GM21381 (cell line): ENCODE data around the gene BANP.
"Not testable (repeated sequence)": the region's sequence is repeated elsewhere in the genome, so short reads cannot be mapped to it uniquely, and the experiment has no call there.

ENCODE experiments used
- ATAC-seq: cut with Tn5 transposase; IDR thresholded peaks from one replicate; pipeline ENCODE4 v1.9.1; 2021; ENCODE audit warnings: mild to moderate bottlenecking, moderate library complexity; ENCODE audit not compliant: unreplicated experiment

BANP gene

DNA sequence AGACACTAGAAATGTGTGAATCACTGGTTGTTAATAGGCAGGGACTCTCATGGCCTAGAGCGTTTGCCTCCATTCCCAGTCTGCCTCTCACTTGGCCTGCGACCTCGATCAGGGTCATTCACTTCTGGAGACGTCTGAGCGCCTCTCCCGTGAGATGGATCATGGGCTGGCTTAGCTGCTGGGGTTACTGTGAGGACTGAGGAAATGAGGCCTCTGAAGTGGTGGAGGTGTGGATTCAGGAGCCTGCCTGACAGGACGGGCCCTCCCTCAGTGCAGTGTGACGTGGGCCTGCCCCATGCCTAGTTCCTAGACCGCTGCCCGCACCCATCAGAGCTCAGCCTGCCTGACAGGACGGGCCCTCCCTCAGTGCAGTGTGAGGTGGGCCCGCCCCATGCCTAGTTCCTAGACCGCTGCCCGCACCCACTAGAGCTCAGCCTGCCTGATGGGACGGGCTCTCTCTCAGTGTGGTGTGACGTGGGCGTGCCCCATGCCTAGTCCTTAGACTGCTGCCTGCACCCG, 61.9 kb downstream of the BANP start:
- ATAC-seq = no peak

DNA sequence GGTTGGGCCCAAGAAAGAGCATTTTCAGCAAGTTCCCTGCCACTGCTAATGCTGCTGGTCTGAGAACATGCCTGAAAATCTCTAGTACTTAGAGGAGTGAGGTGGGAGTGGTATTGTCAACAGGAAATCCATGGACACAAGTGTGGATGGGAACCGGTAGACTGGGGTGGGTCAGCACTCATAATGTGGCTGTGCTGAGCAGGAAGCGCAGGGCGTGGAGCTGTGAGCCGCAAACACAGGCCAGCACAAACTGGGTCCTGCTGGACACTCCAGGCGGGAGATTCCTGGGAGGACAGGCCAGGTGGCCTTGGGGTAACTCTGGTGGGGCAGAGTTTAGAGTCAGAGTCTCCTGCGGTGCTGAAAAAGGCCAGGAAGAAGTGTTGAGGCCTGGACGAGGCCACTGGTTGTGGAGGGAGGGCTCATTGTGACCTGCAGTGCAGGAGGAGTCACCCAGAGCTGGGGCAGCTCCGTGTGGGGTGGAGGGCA, 62.6 kb downstream of the BANP start:
- ATAC-seq = no peak

DNA sequence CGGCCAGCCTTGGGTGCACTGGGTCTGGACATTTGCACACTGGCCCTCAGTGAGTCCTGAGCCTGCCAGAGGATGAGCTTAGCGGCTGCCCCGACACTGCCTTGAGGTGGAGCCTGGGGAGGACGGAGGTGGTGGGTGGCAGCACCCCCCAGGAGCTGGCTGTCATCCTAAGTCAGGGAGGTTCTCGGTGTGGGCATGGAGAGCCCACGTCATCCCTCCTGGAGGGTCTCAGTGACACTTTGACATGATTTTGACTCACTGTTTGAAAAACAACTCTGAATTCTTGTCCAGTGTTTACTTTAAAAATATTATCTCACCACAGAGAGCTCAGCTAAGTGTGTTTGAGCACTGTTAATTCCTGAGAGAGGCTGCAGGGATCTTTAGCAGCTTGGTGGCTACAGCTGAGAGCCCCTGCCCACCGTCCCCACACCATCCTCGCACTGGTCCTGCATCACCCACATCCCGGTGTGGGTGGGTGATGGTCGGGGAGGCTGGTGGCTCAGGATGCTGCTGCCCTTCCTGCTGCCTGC, 63.1 kb downstream of the BANP start:
- ATAC-seq = no peak

DNA sequence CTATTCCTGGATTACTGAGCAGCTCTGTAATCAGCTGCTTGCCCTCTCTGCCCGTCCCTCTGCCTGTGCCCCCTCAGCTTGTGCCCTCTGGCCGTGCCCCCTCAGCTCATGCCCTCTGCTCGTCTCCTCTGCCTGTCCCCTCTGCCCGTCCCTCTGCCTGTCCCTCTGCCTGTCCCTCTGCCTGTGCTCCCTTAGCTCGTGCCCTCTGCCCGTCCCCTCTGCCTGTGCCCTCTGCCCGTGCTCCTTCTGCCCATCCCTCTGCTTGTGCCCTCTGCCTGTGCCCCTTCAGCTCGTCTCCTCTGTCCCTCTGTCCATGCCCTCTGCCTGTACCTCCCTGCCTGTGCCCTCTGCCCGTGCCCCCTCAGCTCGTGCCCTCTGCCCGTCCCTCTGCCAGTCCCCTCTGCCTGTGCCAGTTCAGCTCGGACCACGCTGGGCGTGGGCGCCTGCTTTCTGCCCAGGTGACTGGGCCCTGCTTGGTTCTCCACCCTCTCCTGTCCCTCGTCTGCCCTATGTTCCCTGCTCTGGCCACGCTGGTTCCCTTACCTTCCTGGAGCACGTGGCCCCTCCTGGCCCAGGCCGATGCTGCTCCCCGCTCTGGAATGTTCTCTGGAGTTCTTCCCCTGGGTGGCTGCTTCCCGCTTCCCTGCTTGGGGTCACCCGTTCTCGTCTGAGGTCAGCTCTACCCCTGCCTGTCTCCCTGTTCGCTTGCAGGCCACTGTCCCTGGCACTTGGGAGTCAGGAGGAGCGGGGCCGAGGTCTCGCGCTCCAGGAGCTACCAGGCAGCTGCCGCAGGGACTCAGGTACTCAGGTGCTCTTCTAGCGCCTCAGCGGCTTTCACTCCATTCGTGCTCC, 63.9 kb downstream of the BANP start:
- no peak for ATAC-seq

- ATAC-seq = no peak
Observed at GRCh38 chr16:88015806-88016140, 64.5 kb downstream of the BANP start.

DNA sequence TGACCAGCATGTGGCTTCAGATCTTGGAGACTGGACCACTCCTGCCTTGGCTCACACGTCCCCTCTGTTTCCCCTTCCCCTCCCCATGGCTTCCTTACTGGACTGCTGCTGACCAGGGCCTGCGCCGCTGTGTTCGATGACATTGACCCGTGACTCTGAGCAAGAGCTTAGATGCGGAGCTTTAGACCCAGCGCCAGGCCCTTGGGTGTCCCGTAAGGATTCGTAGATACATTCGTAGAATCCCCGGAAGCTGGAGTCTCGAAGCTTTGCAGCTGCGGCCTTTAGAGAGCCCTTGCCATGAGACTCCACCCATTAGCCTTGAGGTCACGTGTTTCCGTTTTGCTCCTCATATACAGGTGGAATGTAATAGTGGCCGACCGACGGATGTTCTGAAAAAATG, 65.2 kb downstream of the BANP start:
- ATAC-seq = not testable (repeated sequence)

- ATAC-seq = no peak
Observed at GRCh38 chr16:88016964-88017363, 65.7 kb downstream of the BANP start.

DNA sequence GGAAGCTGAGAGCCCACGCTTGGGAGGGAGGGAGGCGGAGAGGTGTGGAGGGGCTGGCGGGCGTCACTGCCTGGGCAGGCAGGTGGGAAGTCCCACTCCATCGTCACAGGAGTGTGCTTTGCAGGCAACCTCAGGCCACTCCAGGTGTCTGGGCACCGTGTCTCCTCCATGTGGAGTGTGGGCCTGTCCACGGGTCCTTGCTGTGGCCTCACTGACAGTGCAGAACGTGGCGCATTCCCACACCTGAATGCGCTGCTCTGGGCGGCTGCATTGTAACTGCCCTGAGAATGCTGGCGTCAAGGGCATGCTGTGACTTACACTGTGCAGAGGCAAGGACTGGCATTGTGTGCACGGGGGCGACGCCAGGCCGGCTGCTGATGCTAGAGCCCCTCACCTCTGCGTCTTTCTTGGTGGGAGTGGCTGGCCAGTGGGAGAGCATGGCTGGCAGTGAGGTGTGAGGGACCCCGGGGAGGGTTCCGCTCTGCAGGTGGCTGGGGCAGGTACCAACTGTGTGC, 66.4 kb downstream of the BANP start:
- no peak for ATAC-seq

DNA sequence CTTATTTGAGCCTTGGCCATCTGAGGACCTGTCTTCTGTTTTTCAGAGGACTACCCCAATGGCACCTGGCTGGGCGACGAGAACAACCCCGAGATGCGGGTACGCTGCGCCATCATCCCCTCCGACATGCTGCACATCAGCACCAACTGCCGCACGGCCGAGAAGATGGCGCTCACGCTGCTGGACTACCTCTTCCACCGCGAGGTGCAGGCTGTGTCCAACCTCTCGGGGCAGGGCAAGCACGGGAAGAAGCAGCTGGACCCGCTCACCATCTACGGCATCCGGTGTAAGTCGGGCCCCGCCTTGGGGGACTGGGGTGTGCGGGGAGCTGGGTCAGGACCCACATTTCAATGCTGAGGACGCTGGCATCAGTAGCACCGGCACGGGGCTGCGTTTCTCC, 67.1 kb downstream of the BANP start:
- ATAC-seq = not testable (repeated sequence)

- not testable (repeated sequence) for ATAC-seq
Observed at GRCh38 chr16:88019041-88019820, 68.0 kb downstream of the BANP start.

DNA sequence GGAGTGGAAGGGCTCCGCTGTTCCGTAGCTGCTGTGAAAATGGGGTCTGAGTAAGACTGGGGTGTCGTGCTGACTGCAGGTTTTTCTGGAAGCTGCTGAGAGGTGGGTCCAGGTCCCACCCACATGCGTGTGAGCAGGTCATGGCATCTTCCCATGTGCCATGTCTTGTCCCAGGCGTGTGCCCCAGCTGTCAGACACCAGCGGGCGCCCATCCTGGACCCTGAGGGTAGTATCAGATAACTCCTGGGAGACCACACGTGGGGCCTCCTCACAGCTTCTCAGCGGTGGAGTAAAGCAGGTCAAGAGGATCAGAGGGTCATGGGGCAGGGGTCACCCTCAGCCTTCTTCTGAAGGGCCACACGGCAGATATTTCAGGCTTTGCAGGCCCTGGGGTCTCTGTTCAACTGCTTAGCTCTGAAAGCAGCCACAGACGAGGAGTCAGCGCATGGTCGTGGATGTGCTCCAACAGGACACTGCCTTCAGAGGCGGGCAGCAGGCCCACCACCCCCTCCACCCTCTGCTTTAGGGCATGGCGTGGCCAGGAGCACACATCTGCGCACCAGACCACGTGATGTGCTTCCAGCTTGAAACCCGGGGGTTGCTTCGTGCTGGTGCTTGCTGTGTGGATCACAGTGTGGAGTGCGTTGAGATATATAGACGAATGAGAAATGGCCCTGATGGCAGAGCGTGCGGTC, 68.7 kb downstream of the BANP start:
- ATAC-seq = no peak

DNA sequence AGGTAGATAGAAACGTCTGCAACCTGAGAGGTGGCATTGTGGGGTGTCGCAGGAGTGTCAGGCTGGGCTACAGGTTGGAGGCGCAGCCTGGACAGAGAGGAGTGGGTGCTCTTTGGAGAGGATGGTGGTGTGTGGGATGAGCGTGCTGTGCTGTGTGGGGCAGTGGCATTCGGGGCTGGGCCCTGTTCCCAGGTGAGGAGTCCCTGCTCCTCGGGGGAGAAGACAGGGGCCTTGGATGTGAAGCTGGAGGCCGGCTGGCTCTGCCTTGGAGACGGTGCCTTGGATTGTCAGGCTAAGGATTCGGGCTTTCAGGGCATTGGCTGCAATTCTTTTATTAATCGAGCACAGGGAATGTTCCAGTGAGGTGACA, 69.3 kb downstream of the BANP start:
- ATAC-seq = no peak

DNA sequence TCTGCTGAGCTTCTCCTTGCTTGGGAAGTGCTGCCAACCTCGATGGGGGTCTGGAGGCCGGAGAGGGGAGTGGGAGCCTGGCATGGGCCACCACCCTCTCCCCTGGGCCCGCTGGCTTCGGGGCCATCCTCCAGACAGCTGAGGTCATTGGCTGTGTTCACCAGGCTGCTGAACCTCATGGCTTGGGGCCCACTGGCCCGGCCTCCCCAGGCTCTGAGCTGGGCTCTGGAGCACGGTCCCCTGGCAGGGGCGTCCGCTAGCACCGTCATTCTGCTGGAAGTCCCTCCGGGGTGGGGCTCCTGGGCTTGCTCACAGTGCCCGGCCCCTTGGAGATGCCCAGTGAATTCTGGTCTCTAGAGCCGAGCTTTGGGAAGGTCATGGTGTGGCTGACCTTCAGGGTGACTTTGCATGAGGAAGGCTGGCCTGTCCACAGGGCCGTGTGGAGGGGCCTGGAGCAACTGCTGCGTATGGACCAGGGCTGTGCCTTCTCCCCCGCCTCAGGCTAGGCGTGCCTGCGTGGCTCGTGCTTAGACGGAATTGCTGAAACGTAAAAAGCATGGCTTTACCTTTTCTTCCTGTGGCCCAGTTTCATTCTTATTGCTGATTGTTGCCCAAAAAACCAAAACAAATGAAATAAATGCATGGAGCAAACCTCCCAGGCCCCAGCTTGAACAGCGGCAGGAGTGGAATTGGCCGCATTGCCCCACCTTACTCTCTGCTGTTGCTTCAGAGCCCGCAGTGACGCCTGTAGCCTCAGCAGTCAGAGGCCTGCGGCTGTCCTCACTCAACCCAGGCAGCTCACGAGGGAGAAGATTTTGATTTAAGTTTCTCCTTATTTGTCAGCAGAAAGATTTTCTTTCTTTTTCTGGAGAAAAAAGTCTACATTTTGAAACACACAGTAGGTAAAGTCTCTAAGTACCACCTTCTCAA, 70.1 kb downstream of the BANP start:
- not testable (repeated sequence) for ATAC-seq

GRCh38 chr16:88022076-88023042, 71.1 kb downstream of the BANP start:
- ATAC-seq = no peak

DNA sequence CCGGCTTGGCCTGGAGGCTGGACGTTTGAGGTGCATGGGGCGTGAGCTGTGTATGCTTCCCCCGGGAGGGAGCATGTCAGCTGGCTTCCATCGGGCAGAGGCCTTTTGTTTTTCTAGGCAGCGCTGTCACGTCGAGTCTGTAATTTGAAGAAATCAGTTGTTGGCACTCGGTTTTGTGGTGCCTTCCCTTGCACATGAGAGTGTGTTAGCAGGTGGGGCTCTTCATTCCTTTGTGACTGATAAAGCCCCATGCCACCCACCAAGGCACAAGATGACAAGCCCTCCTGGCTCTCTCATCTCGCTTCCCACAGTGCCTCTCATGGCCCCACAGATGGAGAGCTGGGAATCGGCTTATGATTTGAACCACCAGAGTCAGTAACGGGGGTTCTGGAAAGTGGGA, 72.1 kb downstream of the BANP start:
- no peak for ATAC-seq

DNA sequence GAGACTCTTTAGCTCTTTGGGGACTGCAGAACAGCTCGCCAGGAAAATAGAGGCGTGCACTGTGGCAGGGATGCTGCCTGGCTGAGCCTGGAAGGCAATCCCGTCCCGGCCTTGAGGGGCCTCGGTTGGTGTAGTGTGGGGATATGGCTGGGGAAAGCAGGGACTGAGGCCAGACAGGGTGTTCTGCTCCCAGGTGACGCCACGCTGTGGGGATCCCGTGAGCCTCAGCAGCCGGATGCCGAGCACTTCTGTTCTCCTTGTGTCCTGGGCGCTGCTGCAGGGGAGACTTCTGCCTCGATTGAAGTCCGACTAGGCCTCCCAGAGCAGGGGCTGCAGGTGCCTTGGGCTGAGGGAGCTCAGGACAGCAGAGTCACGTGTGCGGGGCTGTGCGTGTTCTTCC, 72.6 kb downstream of the BANP start:
- ATAC-seq = no peak

GRCh38 chr16:88024491-88025085, 73.4 kb downstream of the BANP start:
- ATAC-seq = not testable (repeated sequence)

GRCh38 chr16:88025086-88025492, 73.9 kb downstream of the BANP start:
- ATAC-seq = not testable (repeated sequence)
